ENCODE data around the gene BBS2. TPM values are rescaled to one million over a fixed set of nuclear protein-coding genes. Genes with fewer than 3 reads are reported as not detected.

BBS2 gene
- total and polyA plus RNA-seq, 2 experiments from 2014 or later, result 31.5 to 39.0 TPM

DNA sequence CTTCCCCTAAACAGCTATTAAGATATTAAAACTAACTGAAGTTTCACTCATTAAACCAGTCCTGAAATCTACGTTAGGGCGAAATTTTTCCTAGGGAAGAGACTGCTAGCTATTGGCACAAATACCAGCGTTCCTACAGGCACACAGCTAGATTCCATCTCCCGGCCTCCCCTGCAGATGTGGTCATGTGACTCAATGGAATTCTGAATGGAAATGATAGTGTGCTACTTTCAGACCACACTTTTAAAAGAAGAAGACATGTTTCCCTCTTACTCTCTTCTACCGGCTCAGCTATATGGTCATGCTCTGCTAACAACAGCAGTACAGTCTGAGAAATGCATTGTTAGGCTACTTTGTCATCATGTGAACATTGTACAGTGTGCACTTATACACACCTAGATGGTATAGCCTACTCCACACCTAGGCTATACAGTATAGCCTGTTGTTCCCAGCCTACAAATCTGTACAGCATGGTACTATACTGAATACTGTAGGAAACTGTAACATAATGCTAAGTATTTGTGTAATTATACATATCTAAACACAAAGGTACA is 37.1 kb downstream of the BBS2 start:
- TF ChIP-seq, protein P1, sequence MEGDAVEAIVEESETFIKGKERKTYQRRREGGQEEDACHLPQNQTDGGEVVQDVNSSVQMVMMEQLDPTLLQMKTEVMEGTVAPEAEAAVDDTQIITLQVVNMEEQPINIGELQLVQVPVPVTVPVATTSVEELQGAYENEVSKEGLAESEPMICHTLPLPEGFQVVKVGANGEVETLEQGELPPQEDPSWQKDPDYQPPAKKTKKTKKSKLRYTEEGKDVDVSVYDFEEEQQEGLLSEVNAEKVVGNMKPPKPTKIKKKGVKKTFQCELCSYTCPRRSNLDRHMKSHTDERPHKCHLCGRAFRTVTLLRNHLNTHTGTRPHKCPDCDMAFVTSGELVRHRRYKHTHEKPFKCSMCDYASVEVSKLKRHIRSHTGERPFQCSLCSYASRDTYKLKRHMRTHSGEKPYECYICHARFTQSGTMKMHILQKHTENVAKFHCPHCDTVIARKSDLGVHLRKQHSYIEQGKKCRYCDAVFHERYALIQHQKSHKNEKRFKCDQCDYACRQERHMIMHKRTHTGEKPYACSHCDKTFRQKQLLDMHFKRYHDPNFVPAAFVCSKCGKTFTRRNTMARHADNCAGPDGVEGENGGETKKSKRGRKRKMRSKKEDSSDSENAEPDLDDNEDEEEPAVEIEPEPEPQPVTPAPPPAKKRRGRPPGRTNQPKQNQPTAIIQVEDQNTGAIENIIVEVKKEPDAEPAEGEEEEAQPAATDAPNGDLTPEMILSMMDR (IDR thresholded peaks at IDR 0.05; ENCODE audit: poor library complexity), result no peak
- no peak for TF ChIP-seq EZH2phosphoT487 (IDR thresholded peaks at IDR 0.05; ENCODE audit: low read depth, severe bottlenecking, unreplicated experiment)
- no peak for TF ChIP-seq EZH2 (IDR thresholded peaks at IDR 0.05; ENCODE audit: borderline replicate concordance)
- Histone ChIP-seq H3K79me2 (no peaks in the 10 kb centered on the region), H3K27me3 (no peaks in the 10 kb centered on the region), H3K9me3 (ENCODE audit: low read depth) (no peaks in the 10 kb centered on the region), H3K4me2 (no peak overlapping the region), H3K4me3 (no peak overlapping the region), H3K4me1 (ENCODE audit: insufficient read depth) (no peaks in the 10 kb centered on the region), H2AFZ (no peak overlapping the region), H3K27ac (no peak overlapping the region), H3K36me3 (replicated peaks; ENCODE audit: insufficient read depth, low read depth) (peaks cover 6% of the 10 kb centered on the region), H3K9me2 (replicated peaks; ENCODE audit: insufficient read depth) (peaks cover 2% of the 10 kb centered on the region), H4K20me1 (ENCODE audit: insufficient read depth, poor library complexity, severe bottlenecking) (no peaks in the 10 kb centered on the region)
- 75% methylated on average over 5 of the region's 5 CpGs for WGBS (ENCODE audit: low lambda C conversion rate, missing lambda C conversion rate)
- DNase-seq (ENCODE audit: low spot score), result no peak

DNA sequence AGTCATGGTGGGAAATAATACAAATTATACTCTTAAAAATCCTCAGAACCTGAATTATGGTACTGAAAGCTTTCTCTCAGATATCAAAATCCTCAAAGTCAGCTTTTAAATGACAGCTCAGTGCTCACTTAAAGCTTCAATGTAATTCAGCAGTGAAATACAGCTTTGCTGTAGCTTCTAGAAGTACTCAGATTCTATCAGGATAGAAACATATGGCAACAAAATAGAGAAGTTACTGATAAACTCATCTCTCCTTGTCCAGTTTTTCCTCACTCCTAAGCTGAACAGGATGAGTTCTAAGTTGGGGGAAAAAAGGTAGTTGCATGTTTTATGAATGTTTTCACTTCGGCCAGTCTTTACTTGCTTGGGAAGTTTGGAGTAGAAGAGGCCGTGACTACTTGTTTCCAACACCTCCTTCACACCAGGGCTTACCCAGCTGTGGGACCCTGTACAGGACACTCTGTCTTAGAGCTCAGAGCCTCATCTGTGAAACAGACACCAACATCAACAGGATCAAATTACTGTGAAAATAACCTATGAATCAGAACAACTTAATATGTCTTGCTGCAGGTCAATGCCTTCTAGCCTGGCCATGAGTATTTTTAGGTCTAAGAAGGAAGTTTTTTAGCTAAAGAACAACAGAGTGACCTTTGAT is 38.2 kb downstream of the BBS2 start:
- no peaks in the 10 kb centered on the region for H3K27me3 ChIP-seq
- no peaks in the 10 kb centered on the region for H3K9me3 ChIP-seq (ENCODE audit: low read depth)
- H4K20me1 ChIP-seq (ENCODE audit: insufficient read depth, poor library complexity, severe bottlenecking), result no peaks in the 10 kb centered on the region
- no peak overlapping the region for H2AFZ ChIP-seq
- H3K9me2 ChIP-seq (replicated peaks; ENCODE audit: insufficient read depth), result peaks cover 2% of the 10 kb centered on the region
- TF ChIP-seq EZH2 (IDR thresholded peaks at IDR 0.05; ENCODE audit: borderline replicate concordance) (no peak), EZH2phosphoT487 (IDR thresholded peaks at IDR 0.05; ENCODE audit: low read depth, severe bottlenecking, unreplicated experiment) (no peak)
- TF ChIP-seq, protein P1 (IDR thresholded peaks at IDR 0.05; ENCODE audit: poor library complexity), result no peak
- DNase-seq (ENCODE audit: low spot score), result no peak
- no peak overlapping the region for H3K4me2 ChIP-seq
- no peak overlapping the region for H3K4me3 ChIP-seq
- WGBS (ENCODE audit: low lambda C conversion rate, missing lambda C conversion rate), result 78% methylated on average over 2 of the region's 2 CpGs
- no peaks in the 10 kb centered on the region for H3K79me2 ChIP-seq
- H3K36me3 ChIP-seq (replicated peaks; ENCODE audit: insufficient read depth, low read depth), result peaks cover 6% of the 10 kb centered on the region
- H3K4me1 ChIP-seq (ENCODE audit: insufficient read depth), result no peaks in the 10 kb centered on the region
- peak overlapping the region; percentile 8 for H3K27ac ChIP-seq

DNA sequence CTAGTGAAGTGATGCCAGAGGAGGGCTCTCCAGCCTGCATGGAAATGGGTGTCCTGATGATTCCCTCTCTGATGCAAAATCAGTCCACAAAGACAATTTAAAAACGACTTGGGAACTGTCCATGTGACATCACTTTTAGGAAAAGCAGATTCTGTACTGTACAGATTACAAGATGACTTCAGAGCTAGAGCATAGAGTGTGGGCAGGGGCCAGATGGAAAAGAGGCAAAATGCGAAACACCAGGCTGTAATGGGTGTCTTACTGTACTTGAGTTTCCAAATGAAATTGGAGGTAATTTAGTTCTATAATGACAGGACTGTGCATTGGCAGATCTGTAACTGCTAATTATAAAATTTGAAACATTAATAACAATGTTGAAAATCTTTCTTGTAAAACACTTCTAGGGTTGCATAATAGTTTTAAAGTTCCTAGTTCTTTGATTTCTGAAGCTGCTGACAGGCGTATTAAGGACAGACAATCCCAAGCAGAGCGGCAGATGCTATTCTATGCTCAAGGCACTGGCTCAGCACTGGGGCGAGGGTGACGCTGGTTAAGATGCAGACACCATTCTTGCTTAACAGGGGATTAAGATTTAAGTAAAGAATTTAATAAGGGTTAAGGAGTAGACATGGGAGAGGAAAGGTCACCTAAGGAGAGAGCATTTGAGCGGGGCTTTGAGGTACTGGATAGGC is 38.9 kb downstream of the BBS2 start:
- Histone ChIP-seq H4K20me1 (ENCODE audit: insufficient read depth, poor library complexity, severe bottlenecking) (no peaks in the 10 kb centered on the region), H3K27me3 (no peaks in the 10 kb centered on the region), H3K4me1 (ENCODE audit: insufficient read depth) (no peaks in the 10 kb centered on the region), H3K9me3 (ENCODE audit: low read depth) (no peaks in the 10 kb centered on the region), H3K4me2 (no peak overlapping the region), H3K79me2 (no peaks in the 10 kb centered on the region), H3K27ac (peak overlapping the region; percentile 8), H3K4me3 (no peak overlapping the region), H2AFZ (no peak overlapping the region), H3K36me3 (replicated peaks; ENCODE audit: insufficient read depth, low read depth) (peaks cover 6% of the 10 kb centered on the region), H3K9me2 (replicated peaks; ENCODE audit: insufficient read depth) (peaks cover 2% of the 10 kb centered on the region)
- DNase-seq (ENCODE audit: low spot score), result peak; percentile 12
- 81% methylated on average over 7 of the region's 7 CpGs for WGBS (ENCODE audit: low lambda C conversion rate, missing lambda C conversion rate)
- no peak for TF ChIP-seq EZH2 (IDR thresholded peaks at IDR 0.05; ENCODE audit: borderline replicate concordance)

DNA sequence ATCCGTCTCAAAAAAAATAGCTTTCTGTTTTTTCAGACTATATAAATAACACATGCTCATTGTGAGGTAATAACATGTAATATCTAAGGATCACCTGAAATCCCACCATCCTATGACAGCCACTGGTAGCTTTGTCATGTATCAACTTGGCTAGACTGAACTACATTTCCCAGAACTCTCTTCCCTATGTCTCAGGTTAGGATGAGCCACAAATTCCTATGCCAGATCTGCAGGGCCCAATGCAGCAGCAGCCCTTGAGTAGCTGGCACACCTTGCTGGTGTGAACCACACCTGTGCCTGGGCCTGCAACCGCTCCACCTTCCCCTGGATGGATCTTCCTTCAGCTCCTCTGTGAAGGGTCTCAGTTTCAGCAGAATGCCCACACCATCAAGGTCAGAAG is 40.4 kb downstream of the BBS2 start:
- no peak overlapping the region for H3K4me2 ChIP-seq
- H3K79me2 ChIP-seq, result no peaks in the 10 kb centered on the region
- H3K4me1 ChIP-seq (ENCODE audit: insufficient read depth), result no peaks in the 10 kb centered on the region
- no peak overlapping the region for H3K27ac ChIP-seq
- H3K27me3 ChIP-seq, result no peaks in the 10 kb centered on the region
- peaks cover 2% of the 10 kb centered on the region for H3K9me2 ChIP-seq (replicated peaks; ENCODE audit: insufficient read depth)
- no peak overlapping the region for H3K4me3 ChIP-seq
- H4K20me1 ChIP-seq (ENCODE audit: insufficient read depth, poor library complexity, severe bottlenecking), result no peaks in the 10 kb centered on the region
- H3K36me3 ChIP-seq (replicated peaks; ENCODE audit: insufficient read depth, low read depth), result peaks cover 6% of the 10 kb centered on the region
- no peak overlapping the region for H2AFZ ChIP-seq
- DNase-seq (ENCODE audit: low spot score), result no peak
- TF ChIP-seq, protein P1 (IDR thresholded peaks at IDR 0.05; ENCODE audit: poor library complexity), result no peak
- TF ChIP-seq EZH2 (IDR thresholded peaks at IDR 0.05; ENCODE audit: borderline replicate concordance) (no peak), EZH2phosphoT487 (IDR thresholded peaks at IDR 0.05; ENCODE audit: low read depth, severe bottlenecking, unreplicated experiment) (no peak)
- 85% methylated on average over 2 of the region's 2 CpGs for WGBS (ENCODE audit: low lambda C conversion rate, missing lambda C conversion rate)
- H3K9me3 ChIP-seq (ENCODE audit: low read depth), result no peaks in the 10 kb centered on the region

All from hepatocyte (in vitro differentiated cells).